Vagina (tissue), 2 donors: ENCODE results near the gene TMEM39A.

Source experiments
- CTCF ChIP-seq, 3 experiments: fragments of 450-650 bp in 2 of 3; fragments of 200-600 bp in 1 of 3; sonication (generic) in 1 of 3; IDR thresholded peaks; one replicate each; pipeline ENCODE4 v1.5.1; 2017 to 2019; ENCODE audit warnings: antibody characterized with exemption in 3 of 3, mild to moderate bottlenecking in 2 of 3, moderate library complexity in 2 of 3
- POLR2A ChIP-seq, 2 donors: fragments of 450-650 bp; IDR thresholded peaks; one replicate each; pipeline ENCODE4 v1.6.1; 2017; ENCODE audit warnings: antibody characterized with exemption in 2 of 2, mild to moderate bottlenecking in 2 of 2, moderate library complexity in 2 of 2

DNA sequence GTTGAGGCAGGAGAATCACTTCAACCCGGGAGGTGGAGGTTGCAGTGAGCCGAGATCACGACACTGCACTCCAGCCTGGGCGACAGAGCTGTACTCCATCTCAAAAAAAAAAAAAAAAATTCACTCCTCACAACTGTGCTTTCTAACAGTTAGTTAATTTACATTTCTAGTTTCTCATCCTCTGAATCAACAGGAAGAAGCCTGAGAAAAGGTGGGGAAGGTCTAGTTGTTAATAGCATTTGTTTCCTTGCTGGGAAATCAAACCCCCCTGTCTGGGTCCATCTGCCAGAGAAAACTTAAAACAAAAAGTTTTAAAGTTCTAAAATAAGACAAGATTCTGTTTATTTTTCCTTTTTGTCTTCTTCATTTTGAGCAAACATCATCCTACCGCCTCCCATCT lies 62.3 kb downstream of the TMEM39A start:
- no peak for TF ChIP-seq CTCF (IDR thresholded peaks at IDR 0.05)
- TF ChIP-seq POLR2A (IDR thresholded peaks at IDR 0.05) = no peak
